Activated CD8-positive, alpha-beta T cell treated with anti-CD3 and anti-CD28 coated beads, Interleukin-2, amount 10 ng/mL, durations not matched to agents 7 days and 5 days (primary cell): ENCODE data around the gene WDR47. TPM values are rescaled to one million over a fixed set of nuclear protein-coding genes. Genes with fewer than 3 reads are reported as not detected.
"Not testable (repeated sequence)": the region's sequence is repeated elsewhere in the genome, so short reads cannot be mapped to it uniquely, and the experiment has no call there.

Experiments used
- ATAC-seq: fragments of 150-1000 bp; cut with Tn5 transposase; one replicate; pipeline ENCODE4 v1.10.0; 2021; ENCODE audit warnings: moderate library complexity
- CTCF ChIA-PET: fragments of 350-600 bp; sonication (Branson Sonifier 250); formaldehyde crosslinking; loops from one replicate; lab custom pipeline; 2021; ENCODE audit warnings: antibody characterized with exemption; lab: Charles Lee
- POLR2A ChIA-PET: fragments of 350-600 bp; sonication (Branson Sonifier 250); formaldehyde crosslinking; loops from one replicate; lab custom pipeline; 2021; ENCODE audit warnings: antibody characterized with exemption; lab: Charles Lee
- DNase-seq: peaks from one replicate; pipeline ENCODE4 v3.0.0-alpha.2; 2020
- H3K27ac Mint-ChIP-seq: one replicate; pipeline ENCODE4 v1.8.0; 2021; ENCODE audit warnings: mild to moderate bottlenecking, mixed read lengths
- H3K27me3 Mint-ChIP-seq: one replicate; pipeline ENCODE4 v1.8.0; 2021; ENCODE audit warnings: low read depth, mixed read lengths
- H3K36me3 Mint-ChIP-seq: one replicate; pipeline ENCODE4 v1.8.0; 2021; ENCODE audit warnings: low read depth, mixed read lengths
- H3K4me1 Mint-ChIP-seq: one replicate; pipeline ENCODE4 v1.8.0; 2021; ENCODE audit warnings: low read depth, mixed read lengths
- H3K4me3 Mint-ChIP-seq: one replicate; pipeline ENCODE4 v1.8.0; 2021; ENCODE audit warnings: mild to moderate bottlenecking, mixed read lengths
- H3K9me3 Mint-ChIP-seq: one replicate; pipeline ENCODE4 v1.8.0; 2022; ENCODE audit warnings: mixed read lengths; ENCODE audit not compliant: insufficient read depth
- total RNA-seq, 2 experiments: library from RNA; stranded (reverse); gene quantifications; one replicate each; pipeline ENCODE4 v1.2.3, GENCODE V29; 2021

The WDR47 gene
- total RNA-seq, 2 experiments from 2014 or later: 13.1 to 14.8 TPM

- no peak overlapping the region for H3K27ac Mint-ChIP-seq
- ATAC-seq (no peak), DNase-seq (no peak)
- H3K36me3 Mint-ChIP-seq: peaks cover 21% of the 10 kb centered on the region
- H3K4me3 Mint-ChIP-seq: no peak overlapping the region
- H3K9me3 Mint-ChIP-seq: no peaks in the 10 kb centered on the region
- ChIA-PET POLR2A (interaction anchor here (1.1 kb wide), 1 partner anchor 91 kb away, joined by 5 read pairs; no protein-coding TSS in a partner anchor), CTCF (interaction anchor here (1.1 kb wide), 1 partner anchor 14 kb away, joined by 3 read pairs; no protein-coding TSS in a partner anchor)
- H3K4me1 Mint-ChIP-seq: no peaks in the 10 kb centered on the region
- H3K27me3 Mint-ChIP-seq: no peaks in the 10 kb centered on the region
Observed at GRCh38 chr1:109020693-109021257, 21.1 kb downstream of the WDR47 start.

DNA sequence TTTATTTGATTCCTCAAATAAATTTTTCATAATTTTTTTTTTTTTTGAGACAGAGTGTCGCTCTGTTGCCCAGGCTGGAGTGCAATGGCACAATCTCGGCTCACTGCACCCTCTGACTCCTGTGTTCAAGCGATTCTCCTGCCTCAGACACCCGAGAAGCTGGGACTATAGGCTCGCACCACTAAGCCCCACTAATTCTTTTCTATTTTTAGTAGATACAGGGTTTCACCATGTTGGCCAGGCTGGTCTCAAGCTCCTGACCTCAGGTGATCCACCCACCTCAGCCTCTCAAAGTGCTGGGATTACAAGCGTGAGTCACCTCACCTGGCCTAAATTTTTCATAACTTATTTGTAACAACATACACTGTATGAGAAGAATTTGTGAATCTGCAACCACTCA is 24.2 kb downstream of the WDR47 start:
- H3K27me3 Mint-ChIP-seq, H3K27ac Mint-ChIP-seq, H3K4me1 Mint-ChIP-seq, POLR2A ChIA-PET, H3K9me3 Mint-ChIP-seq, DNase-seq, H3K4me3 Mint-ChIP-seq, ATAC-seq: not testable (repeated sequence)
- H3K36me3 Mint-ChIP-seq: peaks cover 25% of the 10 kb centered on the region
- CTCF ChIA-PET: interaction anchor here (1.4 to 1.7 kb wide), 3 partner anchors 9 to 94 kb away, joined by 4 to 5 read pairs (median 4); no protein-coding TSS in a partner anchor

- POLR2A ChIA-PET: no interaction called here
- CTCF ChIA-PET: interaction anchor here (1.4 to 1.6 kb wide), 2 partner anchors 11 to 94 kb away, joined by 4 read pairs; no protein-coding TSS in a partner anchor
- Mint-ChIP-seq H3K4me1 (no peaks in the 10 kb centered on the region), H3K9me3 (no peaks in the 10 kb centered on the region), H3K27me3 (no peaks in the 10 kb centered on the region), H3K27ac (no peak overlapping the region), H3K36me3 (peaks cover 25% of the 10 kb centered on the region), H3K4me3 (no peak overlapping the region)
- ATAC-seq (no peak), DNase-seq (no peak)
Observed at GRCh38 chr1:109017134-109017533, 24.8 kb downstream of the WDR47 start.

DNA sequence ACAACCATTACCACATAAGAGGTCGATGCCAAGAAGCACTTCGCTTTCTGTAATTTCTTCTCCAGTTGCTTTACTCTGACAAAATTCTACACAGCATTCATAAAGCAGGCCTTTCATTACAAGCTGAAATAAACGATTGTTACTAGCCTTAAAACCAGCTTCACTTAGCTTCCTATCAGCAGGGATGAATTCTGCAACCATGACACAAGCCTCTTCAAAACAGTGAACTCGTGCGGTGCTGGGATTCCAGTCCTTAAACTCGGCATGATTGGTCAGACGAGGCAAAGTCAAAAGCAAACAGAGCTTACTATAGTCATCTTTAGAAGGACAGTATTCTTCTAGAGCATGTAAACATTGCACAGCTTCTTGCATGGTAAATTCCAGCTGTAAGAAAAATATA is 30.6 kb downstream of the WDR47 start:
- CTCF ChIA-PET: no interaction called here
- H3K27ac Mint-ChIP-seq: no peak overlapping the region

DNA sequence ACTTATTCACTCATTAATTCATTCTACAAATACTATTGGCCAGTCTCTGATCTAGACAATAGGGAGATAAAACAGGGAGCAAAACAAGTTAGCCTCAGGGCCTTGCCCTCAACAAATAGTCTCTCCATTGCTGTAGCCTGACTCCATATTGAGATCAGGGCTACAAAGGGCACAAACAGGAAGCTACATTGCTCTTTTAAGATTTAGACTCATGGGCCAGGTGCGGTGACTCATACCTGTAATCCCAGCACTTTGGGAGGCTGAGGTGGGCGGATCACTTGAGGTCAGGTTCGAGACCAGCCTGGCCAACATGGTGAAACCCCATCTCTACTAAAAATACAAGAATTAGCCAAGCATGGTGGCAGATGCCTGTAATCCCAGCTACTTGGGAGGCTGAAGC is 45.3 kb downstream of the WDR47 start:
- ATAC-seq, H3K4me1 Mint-ChIP-seq, DNase-seq, CTCF ChIA-PET, H3K4me3 Mint-ChIP-seq, H3K27me3 Mint-ChIP-seq, H3K27ac Mint-ChIP-seq: not testable (repeated sequence)
- POLR2A ChIA-PET: interaction anchor here (0.6 to 1.1 kb wide), 3 partner anchors 36 to 104 kb away, joined by 3 to 7 read pairs (median 4); no protein-coding TSS in a partner anchor
- Mint-ChIP-seq H3K36me3 (peaks cover 43% of the 10 kb centered on the region), H3K9me3 (peaks cover 14% of the 10 kb centered on the region)

More for the DNA sequence above, 30.6 kb downstream of the WDR47 start:
- H3K4me1 Mint-ChIP-seq: no peaks in the 10 kb centered on the region
- no peak for DNase-seq
- no peak for ATAC-seq
- peaks cover 16% of the 10 kb centered on the region for H3K36me3 Mint-ChIP-seq
- H3K4me3 Mint-ChIP-seq: no peak overlapping the region
- POLR2A ChIA-PET: no interaction called here
- no peaks in the 10 kb centered on the region for H3K9me3 Mint-ChIP-seq
- no peaks in the 10 kb centered on the region for H3K27me3 Mint-ChIP-seq

GRCh38 chr1:108983114-108983513 is 58.8 kb downstream of the WDR47 start:
- ATAC-seq (no peak), DNase-seq (no peak)
- no peaks in the 10 kb centered on the region for H3K4me1 Mint-ChIP-seq
- no peaks in the 10 kb centered on the region for H3K27me3 Mint-ChIP-seq
- CTCF ChIA-PET: no interaction called here
- peaks cover 10% of the 10 kb centered on the region for H3K36me3 Mint-ChIP-seq
- H3K9me3 Mint-ChIP-seq: no peaks in the 10 kb centered on the region
- no peak overlapping the region for H3K4me3 Mint-ChIP-seq
- POLR2A ChIA-PET: no interaction called here
- H3K27ac Mint-ChIP-seq: no peak overlapping the region

DNA sequence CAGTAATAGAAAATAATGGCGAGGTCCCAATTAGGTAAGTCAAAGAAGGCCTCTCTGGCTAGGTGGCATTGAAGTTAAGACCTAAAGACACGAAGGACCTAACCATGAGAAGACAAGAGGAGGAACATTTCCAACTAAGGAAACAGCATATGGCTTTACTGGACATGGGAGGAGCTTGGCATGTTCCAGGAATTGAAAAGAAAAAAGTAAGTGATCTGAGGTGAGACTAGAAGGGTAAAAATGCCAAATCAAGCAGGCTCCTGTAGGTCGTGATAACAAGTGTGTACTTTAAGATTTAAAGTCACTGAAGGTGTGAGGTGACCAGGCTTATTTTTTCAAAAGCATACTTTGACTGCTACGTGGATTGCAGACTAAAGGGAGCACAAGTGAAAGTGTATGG is 65.2 kb downstream of the WDR47 start:
- DNase-seq: no peak
- H3K4me1 Mint-ChIP-seq: peaks cover 5% of the 10 kb centered on the region
- ChIA-PET CTCF (interaction anchor here (0.9 kb wide), 1 partner anchor 196 kb away, joined by 3 read pairs; no protein-coding TSS in a partner anchor), POLR2A (no interaction called here)
- H3K9me3 Mint-ChIP-seq: no peaks in the 10 kb centered on the region
- H3K4me3 Mint-ChIP-seq: no peak overlapping the region
- ATAC-seq: no peak
- no peak overlapping the region for H3K27ac Mint-ChIP-seq
- H3K27me3 Mint-ChIP-seq: no peaks in the 10 kb centered on the region
- peaks cover 21% of the 10 kb centered on the region for H3K36me3 Mint-ChIP-seq

- POLR2A ChIA-PET: no interaction called here
- peaks cover 5% of the 10 kb centered on the region for H3K4me1 Mint-ChIP-seq
- H3K27me3 Mint-ChIP-seq: no peaks in the 10 kb centered on the region
- CTCF ChIA-PET: no interaction called here
- no peak for ATAC-seq
- H3K27ac Mint-ChIP-seq: no peak overlapping the region
- no peak overlapping the region for H3K4me3 Mint-ChIP-seq
- no peaks in the 10 kb centered on the region for H3K9me3 Mint-ChIP-seq
- DNase-seq: no peak
- H3K36me3 Mint-ChIP-seq: peaks cover 32% of the 10 kb centered on the region
Observed at GRCh38 chr1:108972951-108973350, 69.0 kb downstream of the WDR47 start.

DNA sequence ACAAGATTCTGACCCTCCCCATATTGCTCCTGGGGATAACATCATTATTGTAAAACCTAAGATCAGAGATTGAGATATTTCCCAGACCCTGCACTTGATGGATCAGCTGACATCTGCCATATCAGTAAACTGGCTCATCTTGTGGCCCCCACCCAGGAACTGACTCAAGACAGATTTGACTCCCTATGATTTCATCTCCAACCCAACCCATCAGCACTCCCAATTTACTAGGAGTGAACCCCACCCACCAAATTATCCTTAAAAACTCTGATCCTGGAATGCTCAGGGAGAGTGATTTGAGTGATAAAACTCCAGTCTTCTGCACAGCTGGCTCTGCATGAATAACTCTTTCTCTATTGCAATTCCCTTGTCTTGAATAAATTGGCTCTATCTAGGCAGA is 72.6 kb downstream of the WDR47 start:
- ChIA-PET POLR2A (no interaction called here), CTCF (no interaction called here)
- H3K4me1 Mint-ChIP-seq: no peaks in the 10 kb centered on the region
- H3K4me3 Mint-ChIP-seq: no peak overlapping the region
- ATAC-seq (no peak), DNase-seq (no peak)
- no peak overlapping the region for H3K27ac Mint-ChIP-seq
- peaks cover 2% of the 10 kb centered on the region for H3K27me3 Mint-ChIP-seq
- H3K9me3 Mint-ChIP-seq: no peaks in the 10 kb centered on the region
- peaks cover 25% of the 10 kb centered on the region for H3K36me3 Mint-ChIP-seq

DNA sequence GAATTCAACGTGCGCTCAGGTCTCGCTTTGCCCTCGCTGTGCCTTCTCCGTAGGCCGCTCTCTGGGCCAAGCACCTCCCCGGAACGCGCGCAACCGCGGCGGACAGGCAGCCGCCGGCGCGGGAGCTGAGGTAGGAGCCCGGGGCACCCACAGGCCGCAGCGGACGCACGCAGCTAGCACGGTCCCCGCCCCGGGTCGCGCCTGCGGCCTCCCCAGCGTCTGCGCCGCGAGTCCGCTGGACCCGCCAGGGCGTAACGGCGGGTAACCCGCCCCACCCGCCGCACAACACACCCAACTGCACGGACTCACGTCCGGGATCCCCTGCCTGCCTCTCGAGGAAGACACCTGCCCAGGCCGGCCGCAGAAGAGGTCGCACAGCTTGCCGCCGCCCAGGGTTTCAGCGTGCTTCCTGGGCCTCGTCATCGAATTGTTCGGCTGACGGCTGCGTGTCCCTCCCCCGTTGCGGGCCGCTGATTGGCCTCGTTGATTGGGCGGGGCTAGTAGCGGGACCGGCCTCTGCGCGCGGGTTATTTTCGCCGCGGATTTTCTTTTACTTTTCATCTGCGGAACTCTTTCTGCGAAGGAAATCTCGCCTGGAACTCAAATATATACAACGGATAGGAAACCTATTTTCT is 78.7 kb downstream of the WDR47 start, which contains the start of gene CLCC1:
Gene CLCC1 (minus strand): TSS at position 433 of the 635 bp plus-strand sequence. CDS start 13,047 bp downstream, outside the sequence.
- Mint-ChIP-seq H3K36me3 (peaks cover 16% of the 10 kb centered on the region), H3K27me3 (peaks cover 15% of the 10 kb centered on the region), H3K4me3 (peak within 1 kb of the TSS; percentile 83), H3K9me3 (no peaks in the 10 kb centered on the region), H3K27ac (peak within 1 kb of the TSS; percentile 93), H3K4me1 (peaks cover 21% of the 10 kb centered on the region)
- ChIA-PET POLR2A (interaction anchor here (0.6 to 2.2 kb wide), 8 partner anchors 10 to 316 kb away, joined by 3 to 7 read pairs (median 5); partner anchors contain the start of gene WDR47), CTCF (interaction anchor here (0.8 to 1.1 kb wide), 4 partner anchors 14 to 436 kb away, joined by 3 to 4 read pairs (median 3); no protein-coding TSS in a partner anchor)
- DNase-seq: peak; percentile 97
- ATAC-seq: peak; percentile 94

- Mint-ChIP-seq H3K27me3 (peaks cover 18% of the 10 kb centered on the region), H3K9me3 (no peaks in the 10 kb centered on the region), H3K36me3 (peaks cover 18% of the 10 kb centered on the region), H3K4me1 (peaks cover 25% of the 10 kb centered on the region), H3K4me3 (peak overlapping the region; percentile 83), H3K27ac (peak overlapping the region; percentile 93)
- ATAC-seq (peak; percentile 21), DNase-seq (peak; percentile 54)
- ChIA-PET POLR2A (interaction anchor here (0.6 to 2.2 kb wide), 6 partner anchors 10 to 316 kb away, joined by 3 to 7 read pairs (median 5); no protein-coding TSS in a partner anchor), CTCF (interaction anchor here (0.8 to 2.1 kb wide), 6 partner anchors 14 to 436 kb away, joined by 3 to 7 read pairs (median 3); no protein-coding TSS in a partner anchor)
Observed at GRCh38 chr1:108962681-108963051, 79.2 kb downstream of the WDR47 start.
